SKM-1 treated with dmso at 0.1 percent for 144 hours (cell line): Measurements from ENCODE around the gene SCN2A.
"Not testable (repeated sequence)": the region's sequence is repeated elsewhere in the genome, so short reads cannot be mapped to it uniquely, and the experiment has no call there.

Source experiments
- DNase-seq: peaks from one replicate; lab custom pipeline; 2025; ENCODE audit not compliant: unreplicated experiment; lab: John Stamatoyannopoulos, UW

Gene SCN2A

DNA sequence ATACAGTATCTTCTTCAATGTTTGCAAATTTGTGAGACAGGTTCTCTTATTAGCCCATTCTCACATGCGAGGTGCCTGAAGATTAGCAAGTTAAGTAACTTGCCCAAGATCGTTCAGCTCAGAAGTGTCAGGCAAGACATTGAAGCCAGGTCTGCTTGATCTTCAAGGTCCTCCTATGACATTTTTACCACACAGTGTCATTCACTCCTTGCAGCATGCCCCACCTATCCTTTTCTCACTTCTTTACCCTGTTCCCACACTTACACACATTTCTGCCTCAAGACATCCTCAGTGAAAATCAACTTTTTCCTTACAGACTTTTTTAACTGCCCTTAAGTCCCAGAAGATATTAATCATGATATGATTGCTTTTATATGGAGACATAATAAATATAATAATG, 73.8 kb downstream of the SCN2A start:
- no peak for DNase-seq

GRCh38 chr2:165313509-165313908, 74.3 kb downstream of the SCN2A start:
- DNase-seq, result no peak

- DNase-seq, result peak; percentile 17
Observed at GRCh38 chr2:165328272-165328671, 89.1 kb downstream of the SCN2A start.

DNA sequence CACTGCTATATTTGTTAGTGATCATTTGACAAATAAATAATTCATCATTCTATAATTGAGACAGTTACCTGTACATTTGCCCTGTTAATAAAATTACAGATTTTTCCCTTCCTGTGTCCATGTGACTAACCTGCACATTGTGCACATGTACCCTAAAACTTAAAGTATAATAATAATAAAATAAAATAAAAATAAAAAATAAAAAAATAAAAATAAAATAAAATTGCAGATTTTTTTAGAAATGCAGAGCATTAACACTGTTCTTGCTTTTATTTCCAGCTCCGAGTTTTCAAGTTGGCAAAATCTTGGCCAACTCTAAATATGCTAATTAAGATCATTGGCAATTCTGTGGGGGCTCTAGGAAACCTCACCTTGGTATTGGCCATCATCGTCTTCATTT, 105.1 kb downstream of the SCN2A start:
- DNase-seq, result not testable (repeated sequence)

DNA sequence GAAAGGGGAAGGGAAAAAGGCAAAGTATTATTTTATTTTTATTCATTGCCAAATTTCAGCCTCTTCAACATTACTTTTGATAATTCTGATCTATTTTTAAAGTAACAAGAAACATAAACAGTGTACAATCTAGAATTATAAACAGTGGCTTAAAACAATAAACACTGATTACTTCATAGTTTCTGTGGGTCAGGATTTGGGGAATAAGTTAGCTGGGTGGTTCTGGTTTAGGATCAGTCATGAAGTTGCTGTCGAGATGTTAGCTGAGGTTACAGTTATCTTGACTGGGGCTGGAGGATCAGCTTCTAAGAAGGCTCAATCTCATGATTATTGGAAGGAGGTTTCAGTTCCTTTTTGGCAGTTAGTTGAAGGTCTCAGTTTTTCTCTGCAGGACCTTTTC, 109.2 kb downstream of the SCN2A start:
- DNase-seq, result no peak

DNA sequence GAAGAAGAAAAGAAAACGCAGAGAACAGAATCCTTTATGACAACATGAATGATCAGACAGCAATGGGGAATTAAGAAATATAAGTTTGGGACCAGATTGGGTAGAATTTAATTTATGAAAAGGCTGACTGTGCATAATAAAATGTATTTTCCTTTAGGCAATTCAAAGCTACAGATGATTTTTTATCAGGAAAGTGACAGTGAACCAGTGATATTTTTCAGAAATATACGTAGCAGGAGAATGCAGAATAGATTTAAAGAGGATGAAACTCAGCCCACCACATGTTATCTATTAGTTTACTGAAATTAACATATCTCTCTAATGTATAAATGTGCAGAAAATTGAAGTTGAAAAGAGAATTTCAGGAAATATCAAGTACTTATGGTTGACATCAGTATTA, 110.0 kb downstream of the SCN2A start:
- no peak for DNase-seq

DNA sequence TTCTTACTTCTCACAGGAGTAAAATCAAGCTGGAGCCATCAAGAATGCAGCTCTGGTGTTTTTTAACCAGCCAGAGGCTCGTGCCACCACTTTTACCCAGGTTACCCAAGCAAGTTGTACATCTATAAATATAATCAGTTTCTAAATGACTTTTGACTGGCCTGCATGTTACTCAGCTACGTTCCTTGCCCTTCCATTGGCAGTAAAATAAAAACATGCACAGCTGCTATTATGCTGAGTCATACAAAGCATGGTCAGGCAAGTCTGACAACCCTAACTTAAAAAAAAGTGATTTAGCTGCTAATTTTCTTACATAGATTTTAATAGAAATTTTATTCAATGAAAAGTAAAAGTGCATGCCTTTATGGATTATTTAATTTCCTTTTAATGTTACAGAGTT, 118.5 kb downstream of the SCN2A start:
- DNase-seq, result no peak

DNA sequence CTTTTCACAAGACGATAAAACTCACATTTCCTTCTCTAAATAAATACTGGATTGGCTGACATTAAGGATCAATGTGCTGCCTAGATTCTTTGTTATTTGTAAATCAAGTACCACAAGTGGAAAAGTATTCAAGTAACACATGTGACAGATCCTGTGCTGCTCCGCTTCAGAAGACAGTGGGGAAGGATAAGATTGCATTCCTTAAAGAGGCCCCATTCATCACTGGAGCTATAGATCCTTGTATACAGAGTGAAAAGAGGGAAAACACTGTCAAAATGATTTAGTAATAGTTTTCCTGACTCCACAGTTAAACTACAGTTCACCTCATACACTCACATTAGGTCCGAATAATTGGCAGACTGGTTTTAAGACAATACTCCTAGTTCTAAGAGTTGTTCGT, 122.3 kb downstream of the SCN2A start:
- DNase-seq, result no peak

- no peak for DNase-seq
Observed at GRCh38 chr2:165369131-165369897, 130.1 kb downstream of the SCN2A start.

DNA sequence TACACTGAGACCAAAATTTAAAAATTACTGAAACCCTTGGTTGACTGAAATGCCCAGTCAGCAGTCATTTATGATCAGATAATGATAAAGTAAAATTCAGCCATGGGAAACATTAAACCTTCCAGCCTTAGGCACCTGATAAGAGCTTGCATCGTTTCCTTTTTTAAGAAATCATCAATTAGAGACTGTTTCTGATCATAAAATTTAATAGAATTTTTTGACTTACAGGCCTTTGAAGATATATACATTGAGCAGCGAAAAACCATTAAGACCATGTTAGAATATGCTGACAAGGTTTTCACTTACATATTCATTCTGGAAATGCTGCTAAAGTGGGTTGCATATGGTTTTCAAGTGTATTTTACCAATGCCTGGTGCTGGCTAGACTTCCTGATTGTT, 130.7 kb downstream of the SCN2A start:
- no peak for DNase-seq

- no peak for DNase-seq
Observed at GRCh38 chr2:165371356-165371755, 132.1 kb downstream of the SCN2A start.

- DNase-seq, result no peak
Observed at GRCh38 chr2:165373278-165374010, 134.2 kb downstream of the SCN2A start.

DNA sequence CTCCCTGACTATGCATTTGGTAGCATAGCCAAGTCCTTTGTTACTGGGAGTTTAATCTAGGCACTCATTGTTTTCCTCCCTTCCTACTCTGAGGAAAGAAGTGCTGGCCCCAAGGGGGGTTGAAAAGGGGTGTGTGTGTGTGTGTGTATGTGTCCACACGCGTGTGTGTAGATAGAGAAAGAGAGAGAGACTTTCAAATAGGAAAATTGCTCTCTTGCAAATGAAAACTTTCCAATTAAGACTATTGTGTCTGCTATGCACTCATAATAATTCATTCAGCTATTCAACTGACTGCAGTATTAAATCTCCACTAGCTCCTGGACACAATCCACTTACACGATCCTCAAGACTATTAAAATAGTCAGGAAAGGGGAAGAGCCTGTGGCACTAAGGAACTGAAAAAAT, 137.4 kb downstream of the SCN2A start:
- DNase-seq, result no peak

DNA sequence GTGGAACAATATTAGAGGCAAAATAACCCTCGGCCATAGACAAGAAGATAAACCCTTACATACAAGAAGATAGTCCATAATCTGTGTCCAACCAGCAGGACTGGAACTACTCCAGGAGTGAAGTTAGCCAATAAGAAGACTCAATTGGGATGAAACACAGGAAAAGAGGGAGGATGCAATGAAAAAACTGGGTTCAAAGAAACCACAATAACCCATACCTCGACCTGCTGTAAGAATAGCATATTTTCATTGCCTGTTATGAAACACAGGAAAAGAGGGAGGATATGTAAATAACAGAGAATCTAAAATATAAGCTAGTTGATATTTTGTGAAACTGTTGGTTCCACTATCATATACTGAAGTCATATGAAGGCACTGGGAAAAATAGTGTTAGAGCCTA, 143.1 kb downstream of the SCN2A start:
- DNase-seq, result no peak

DNA sequence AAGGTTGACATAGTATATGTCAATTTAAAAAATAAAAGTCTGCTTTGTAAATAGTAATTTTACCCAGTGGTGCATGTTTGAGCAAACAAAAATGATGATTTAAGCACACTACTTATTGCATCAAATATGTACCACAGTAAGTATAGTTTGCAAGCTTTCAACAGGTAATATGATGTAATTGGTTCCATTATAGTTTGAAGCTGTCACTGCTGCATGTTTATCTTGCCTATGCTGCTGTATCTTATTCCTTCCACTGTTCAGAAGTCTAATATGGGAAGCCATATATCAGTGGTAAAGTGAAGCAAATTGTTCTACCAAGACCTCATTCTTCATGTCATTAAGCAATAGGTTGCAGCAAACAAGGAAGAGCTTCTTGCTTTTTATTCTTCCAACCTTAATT, 151.7 kb downstream of the SCN2A start:
- DNase-seq, result no peak

GRCh38 chr2:165391791-165392190, 152.6 kb downstream of the SCN2A start:
- no peak for DNase-seq

DNA sequence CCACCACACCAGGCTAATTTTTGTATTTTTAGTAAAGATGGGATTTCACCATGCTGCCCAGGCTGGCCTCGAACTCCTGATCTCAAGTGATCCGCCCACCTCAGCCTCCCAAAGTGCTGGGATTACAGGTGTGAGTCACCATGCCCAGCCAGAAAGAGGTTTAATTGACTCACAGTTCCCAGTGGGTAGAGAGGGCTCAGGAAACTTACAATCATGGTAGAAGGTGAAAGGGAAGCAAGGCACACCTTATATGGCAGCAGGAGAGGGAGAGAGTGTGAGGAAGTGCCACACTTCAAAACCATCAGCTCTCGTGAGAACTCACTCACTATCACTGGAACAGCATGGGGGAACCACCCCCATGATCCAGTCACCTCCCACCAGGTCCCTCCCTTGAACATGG, 159.4 kb downstream of the SCN2A start:
- not testable (repeated sequence) for DNase-seq

DNA sequence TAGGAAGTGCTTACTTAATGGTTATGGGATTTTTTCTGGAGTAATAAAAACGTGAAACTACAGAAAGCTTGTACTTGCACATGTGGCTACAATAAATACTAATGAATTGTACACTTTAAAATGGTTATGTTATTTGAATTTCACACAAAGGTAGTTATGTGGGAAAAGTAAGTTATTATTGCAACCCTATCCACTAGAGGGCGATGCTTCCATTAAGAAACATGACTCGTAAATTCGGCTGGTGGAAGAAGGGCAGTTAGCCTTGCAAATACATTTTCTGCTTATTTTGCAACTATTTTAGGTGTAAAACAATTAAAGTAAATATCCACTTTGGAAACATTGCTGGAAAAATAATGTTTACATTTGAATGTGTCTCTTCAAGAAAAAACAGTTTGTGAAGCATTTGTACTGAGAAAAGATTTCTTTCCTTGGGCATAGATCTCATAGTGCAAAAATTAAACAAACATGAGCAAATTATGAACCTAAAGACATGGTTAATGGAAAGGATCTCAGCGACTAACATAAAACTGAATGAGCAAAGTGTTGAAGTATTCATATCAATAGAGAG, 162.2 kb downstream of the SCN2A start:
- peak; percentile 66 for DNase-seq

DNA sequence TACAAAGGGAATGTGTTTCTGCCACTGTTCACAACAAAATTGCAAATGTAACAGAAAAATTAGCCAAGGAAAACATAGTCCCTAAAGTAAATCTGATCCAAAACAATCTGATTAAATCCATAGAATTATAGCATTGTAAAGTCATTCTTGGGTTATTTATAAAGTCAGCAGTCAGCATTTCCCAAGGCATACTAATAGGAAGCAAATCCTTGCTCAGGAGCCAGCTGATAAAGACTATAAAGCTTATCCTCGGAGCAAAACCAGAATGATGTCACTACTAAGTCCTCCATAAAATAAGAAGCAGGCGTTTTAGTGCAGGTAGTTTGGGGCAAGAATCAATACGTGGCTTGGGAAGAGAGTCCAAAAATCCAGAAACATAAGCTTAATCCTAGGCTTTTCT, 162.9 kb downstream of the SCN2A start:
- DNase-seq, result no peak

DNA sequence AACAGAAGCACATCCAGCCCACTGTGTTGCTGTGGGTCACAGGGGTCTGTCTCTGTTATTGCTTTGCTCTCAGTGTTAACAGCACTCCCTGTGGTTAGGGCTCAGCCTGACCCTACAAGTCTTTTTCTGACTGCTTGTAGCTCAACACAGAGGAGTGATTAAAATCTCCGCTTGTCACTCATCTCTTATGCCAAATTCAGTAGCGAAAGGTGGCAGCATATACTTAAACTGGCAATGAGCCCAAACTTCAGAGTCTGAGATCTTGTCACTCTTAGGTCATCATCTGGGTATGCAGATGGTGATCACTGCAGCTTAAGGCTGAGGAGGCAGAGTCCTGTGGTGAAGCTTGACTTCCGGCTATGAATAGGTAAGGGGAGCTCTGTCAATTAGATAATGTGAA, 167.0 kb downstream of the SCN2A start:
- no peak for DNase-seq

DNA sequence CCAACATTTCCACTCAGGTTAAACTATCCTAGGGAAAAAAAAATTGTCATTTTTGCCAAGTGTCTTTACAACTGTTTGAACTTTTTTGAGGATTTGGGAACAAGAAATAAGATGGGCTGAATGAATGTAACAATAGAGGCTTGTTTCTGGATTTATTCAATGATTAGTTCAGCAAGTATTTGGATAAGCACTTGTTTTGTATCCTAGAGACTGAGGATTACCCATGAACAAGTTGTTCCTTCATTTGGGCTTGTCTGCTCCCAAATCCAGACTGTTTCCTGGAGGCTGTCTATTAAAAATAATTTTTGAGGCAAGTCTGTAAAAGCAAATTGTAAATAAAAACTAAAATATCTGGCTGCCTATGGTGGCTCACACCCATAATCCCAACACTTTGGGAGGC, 168.3 kb downstream of the SCN2A start:
- no peak for DNase-seq

DNA sequence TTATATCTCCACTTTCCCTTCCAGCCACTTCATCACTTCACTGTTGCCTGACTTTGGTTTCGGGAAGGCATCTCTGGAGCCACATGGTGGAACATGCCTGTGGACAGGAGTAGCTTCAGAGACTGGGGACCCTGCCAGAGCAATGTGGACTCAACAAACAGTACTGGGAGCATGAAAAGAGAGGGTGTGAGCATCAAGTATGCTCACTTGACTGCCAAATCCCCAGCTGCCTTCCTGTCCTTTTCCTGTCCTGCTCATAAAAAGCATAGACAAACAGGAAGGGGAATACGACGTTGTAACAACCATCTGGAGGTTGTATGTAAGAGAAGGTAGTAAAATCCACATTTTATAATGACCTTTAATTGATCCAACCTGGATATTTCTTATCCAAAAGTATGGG, 169.0 kb downstream of the SCN2A start:
- no peak for DNase-seq
